OCI-M1 (cell line): Measurements from ENCODE around the gene PDXDC1.
"Not testable (repeated sequence)": the region's sequence is repeated elsewhere in the genome, so short reads cannot be mapped to it uniquely, and the experiment has no call there.

Experiments
- DNase-seq: peaks from one replicate; lab custom pipeline; 2025; lab: John Stamatoyannopoulos, UW

PDXDC1 gene

GRCh38 chr16:14974656-14975417 lies at the start of gene PDXDC1:
TSS of gene PDXDC1 (plus strand) at chr16:14975026. CDS start at chr16:14975200, 174 bp downstream.
- peak; percentile 99 for DNase-seq

- not testable (repeated sequence) for DNase-seq
These were observed 46.6 kb upstream of the PDXDC1 start for GRCh38 chr16:14928064-14928714.

GRCh38 chr16:14929176-14929575 lies 45.6 kb upstream of the PDXDC1 start:
- not testable (repeated sequence) for DNase-seq

GRCh38 chr16:14930246-14930645 lies 44.6 kb upstream of the PDXDC1 start:
- not testable (repeated sequence) for DNase-seq

GRCh38 chr16:14930971-14931370 lies 43.9 kb upstream of the PDXDC1 start:
- not testable (repeated sequence) for DNase-seq

- DNase-seq = not testable (repeated sequence)
These were observed 42.0 kb upstream of the PDXDC1 start for GRCh38 chr16:14932581-14933375.

GRCh38 chr16:14937143-14937542 lies 37.7 kb upstream of the PDXDC1 start, which contains the start of gene NPIPA1:
TSS of gene NPIPA1 (plus strand) at chr16:14937443. CDS start at chr16:14937443, 0 bp downstream.
- DNase-seq = not testable (repeated sequence)

GRCh38 chr16:14937994-14938393 lies 36.8 kb upstream of the PDXDC1 start:
- DNase-seq = not testable (repeated sequence)

- DNase-seq = not testable (repeated sequence)
These were observed 32.1 kb upstream of the PDXDC1 start for GRCh38 chr16:14942686-14943085.

GRCh38 chr16:14955546-14956231 lies 19.1 kb upstream of the PDXDC1 start:
- DNase-seq = no peak

GRCh38 chr16:14957576-14958322 lies 17.1 kb upstream of the PDXDC1 start:
- DNase-seq = no peak

GRCh38 chr16:14958323-14958600 lies 16.6 kb upstream of the PDXDC1 start:
- no peak for DNase-seq

GRCh38 chr16:14958970-14959369 lies 15.9 kb upstream of the PDXDC1 start:
- no peak for DNase-seq

- no peak for DNase-seq
These were observed 13.2 kb upstream of the PDXDC1 start for GRCh38 chr16:14961405-14962186.

GRCh38 chr16:14963281-14964173 lies 11.3 kb upstream of the PDXDC1 start:
- no peak for DNase-seq

GRCh38 chr16:14965328-14965727 lies 9.5 kb upstream of the PDXDC1 start:
- DNase-seq = no peak

GRCh38 chr16:14969795-14970194 lies 5.0 kb upstream of the PDXDC1 start:
- DNase-seq = not testable (repeated sequence)

GRCh38 chr16:14971621-14972228 lies 3.1 kb upstream of the PDXDC1 start:
- peak; percentile 82 for DNase-seq

- DNase-seq = peak; percentile 66
These were observed 972 bp upstream of the PDXDC1 start for GRCh38 chr16:14973785-14974322.
